IMR-90 (cell line): Measurements from ENCODE around the gene RASSF10. TPM values are rescaled to one million over a fixed set of nuclear protein-coding genes. Genes with fewer than 3 reads are reported as not detected.

ENCODE experiments used
- ATAC-seq: fragments of 200-7000 bp; cut with Tn5 transposase; 2 replicates; pipeline ENCODE4 v1.9.1; 2020; ENCODE audit warnings: low read depth, mild to moderate bottlenecking, moderate library complexity
- BruUV-seq: library from RNA; stranded (reverse); fragments of 400-500 nt; replicated peaks from 2 replicates; lab custom pipeline; 2021; lab: Mats Ljungman, UMichigan
- CTCF ChIA-PET: fragments of 300-600 bp; formaldehyde crosslinking; extraction: SDS; loops from one replicate; lab custom pipeline; 2021; ENCODE audit warnings: antibody characterized with exemption; lab: Yijun Ruan, JAX
- POLR2A ChIA-PET: fragments of 300-600 bp; sonication (Branson Sonifier 250); formaldehyde crosslinking; loops from one replicate; lab custom pipeline; 2022; ENCODE audit warnings: antibody characterized with exemption; ENCODE audit not compliant: unreplicated experiment; lab: Charles Lee
- DNase-seq: peaks from one replicate; pipeline ENCODE4 v3.0.0; 2013
- H2AFZ ChIP-seq: replicated peaks from 2 replicates; pipeline ENCODE3; 2013; ENCODE audit warnings: low read length, mild to moderate bottlenecking; ENCODE audit not compliant: poor library complexity
- H2AK5ac ChIP-seq: 2 replicates; pipeline ENCODE4 v1.6.1; 2013; ENCODE audit warnings: low read depth, low read length, inconsistent platforms
- H2AK9ac ChIP-seq: replicated peaks from 2 replicates; pipeline ENCODE3; 2013; ENCODE audit warnings: mild to moderate bottlenecking, low read depth, low read length, moderate library complexity; ENCODE audit not compliant: poor library complexity
- H2BK120ac ChIP-seq: 2 replicates; pipeline ENCODE4 v1.6.1; 2013; ENCODE audit warnings: low read depth, low read length, inconsistent platforms
- H2BK15ac ChIP-seq: 3 replicates; pipeline ENCODE4 v1.6.1; 2013; ENCODE audit warnings: low read depth, low read length, inconsistent platforms
- H2BK20ac ChIP-seq: 2 replicates; pipeline ENCODE4 v1.6.1; 2013; ENCODE audit warnings: low read depth, mild to moderate bottlenecking, inconsistent platforms, low read length, moderate library complexity
- H2BK5ac ChIP-seq: 2 replicates; pipeline ENCODE4 v1.6.1; 2013; ENCODE audit warnings: mild to moderate bottlenecking, low read depth, low read length, inconsistent platforms; ENCODE audit not compliant: poor library complexity, severe bottlenecking
- H3K14ac ChIP-seq: replicated peaks from 2 replicates; pipeline ENCODE4 v1.6.1; 2013; ENCODE audit warnings: low read depth, low read length, inconsistent platforms
- H3K18ac ChIP-seq: 2 replicates; pipeline ENCODE4 v1.6.1; 2013; ENCODE audit warnings: low read depth, low read length, control low read depth
- H3K23ac ChIP-seq: 2 replicates; pipeline ENCODE4 v1.6.1; 2013; ENCODE audit warnings: low read depth, low read length, inconsistent platforms
- H3K27ac ChIP-seq: 2 replicates; pipeline ENCODE4 v1.5.1; 2013; ENCODE audit warnings: mild to moderate bottlenecking, control low read depth, low read length; ENCODE audit not compliant: insufficient read depth
- H3K27me3 ChIP-seq: 2 replicates; pipeline ENCODE4 v1.6.1; 2013; ENCODE audit warnings: low read length; ENCODE audit not compliant: control insufficient read depth, insufficient read depth
- H3K36me3 ChIP-seq: 2 replicates; pipeline ENCODE4 v1.6.1; 2013; ENCODE audit warnings: low read length, mixed read lengths; ENCODE audit not compliant: control insufficient read depth, insufficient read depth
- H3K4ac ChIP-seq: 2 replicates; pipeline ENCODE4 v1.6.1; 2013; ENCODE audit warnings: low read depth, low read length, inconsistent platforms
- H3K4me1 ChIP-seq: 2 replicates; pipeline ENCODE4 v1.6.1; 2013; ENCODE audit warnings: low read length, mixed read lengths; ENCODE audit not compliant: control insufficient read depth, insufficient read depth
- H3K4me2 ChIP-seq: 2 replicates; pipeline ENCODE4 v1.6.1; 2013; ENCODE audit warnings: low read depth, mild to moderate bottlenecking, control low read depth, low read length, moderate library complexity
- H3K4me3 ChIP-seq: 2 replicates; pipeline ENCODE4 v1.5.1; 2013; ENCODE audit warnings: low read depth, mild to moderate bottlenecking, control low read depth, low read length, moderate library complexity; ENCODE audit not compliant: insufficient read depth
- H3K56ac ChIP-seq: 2 replicates; pipeline ENCODE4 v1.6.1; 2013; ENCODE audit warnings: low read length, inconsistent platforms; ENCODE audit not compliant: insufficient read depth; ENCODE audit errors: extremely low read depth
- H3K79me1 ChIP-seq, 2 experiments: 2 replicates each; pipeline ENCODE4 v1.6.1; 2013; ENCODE audit warnings: low read length in 2 of 2, inconsistent platforms in 1 of 2, low read depth in 1 of 2
- H3K9ac ChIP-seq: 2 replicates; pipeline ENCODE4 v1.6.1; 2013; ENCODE audit warnings: low read depth, low read length, control low read depth
- H3K9me1 ChIP-seq: 2 replicates; pipeline ENCODE4 v1.6.1; 2013; ENCODE audit warnings: low read length, inconsistent platforms; ENCODE audit not compliant: insufficient read depth
- H3K9me3 ChIP-seq: 2 replicates; pipeline ENCODE4 v1.6.1; 2013; ENCODE audit warnings: low read length; ENCODE audit not compliant: control insufficient read depth, insufficient read depth
- H4K20me1 ChIP-seq: 2 replicates; pipeline ENCODE4 v1.6.1; 2013; ENCODE audit warnings: low read length, inconsistent platforms; ENCODE audit not compliant: insufficient read depth
- H4K5ac ChIP-seq: 2 replicates; pipeline ENCODE4 v1.6.1; 2013; ENCODE audit warnings: mild to moderate bottlenecking, low read depth, low read length, control low read depth
- H4K8ac ChIP-seq, 2 experiments: 2 replicates each; pipeline ENCODE4 v1.6.1; 2013; ENCODE audit warnings: low read depth in 2 of 2, low read length in 2 of 2, control low read depth in 1 of 2, inconsistent platforms in 1 of 2
- H4K91ac ChIP-seq: 2 replicates; pipeline ENCODE4 v1.6.1; 2013; ENCODE audit warnings: low read depth, low read length, inconsistent platforms; ENCODE audit not compliant: insufficient read depth
- CEBPB ChIP-seq: IDR thresholded peaks from 2 replicates; pipeline ENCODE4 v1.6.1; 2012; ENCODE audit warnings: low read depth, low read length, improper control_type of control experiment
- FOS ChIP-seq: fragments of 150-350 bp; IDR thresholded peaks from 2 replicates; pipeline ENCODE4 v1.6.1; 2016; ENCODE audit warnings: low read depth, low read length
- MAZ ChIP-seq: IDR thresholded peaks from 2 replicates; pipeline ENCODE4 v1.6.1; 2012; ENCODE audit warnings: low read depth, mild to moderate bottlenecking, low read length, improper control_type of control experiment, moderate library complexity, borderline replicate concordance
- POLR2A ChIP-seq: IDR thresholded peaks from 2 replicates; pipeline ENCODE4 v1.6.1; 2012; ENCODE audit warnings: mild to moderate bottlenecking, low read depth, low read length
- RFX5 ChIP-seq: IDR thresholded peaks from 2 replicates; pipeline ENCODE4 v1.8.0; 2012; ENCODE audit warnings: low read depth, mild to moderate bottlenecking, low read length, moderate library complexity
- WGBS, 2 experiments: methylation state at CpG; one replicate each; pipeline versions ENCODE4 v1.1.5 to v1.1.7; 2013; ENCODE audit warnings: missing lambda C conversion rate in 2 of 2; ENCODE audit not compliant: insufficient read length in 1 of 2; ENCODE audit errors: extremely low coverage in 2 of 2; 5-methylcytosine and 5-hydroxymethylcytosine counted together
- dilution Hi-C: fragments of 300-500 bp; cut with HindIII; formaldehyde crosslinking; loops from one replicate; pipeline ENCODE4 v1.14.3; 2018; ENCODE audit warnings: low sequenced_read_pairs; ENCODE audit not compliant: unreplicated experiment
- in situ Hi-C: fragments of 300-500 bp; cut with MboI; formaldehyde crosslinking; loops from 3 replicates; pipeline ENCODE4 v1.14.3; 2019; ENCODE audit warnings: low sequenced_read_pairs, inconsistent platforms, mixed read lengths
- intact Hi-C: fragments of 100-400 bp; cut with micrococcal nuclease; formaldehyde crosslinking; loops from 2 replicates; pipeline ENCODE4 v1.10.0; 2022
- polyA plus RNA-seq, 3 experiments: library from polyadenylated mRNA; depleted of rRNA; stranded (reverse); fragments of >200 nt; gene quantifications; 2 replicates each; pipeline ENCODE4 v1.2.3, GENCODE V29; 2012; ENCODE audit warnings: low replicate concordance in 1 of 3
- total RNA-seq: library from RNA; depleted of rRNA; stranded (reverse); fragments of >200 nt; gene quantifications from 2 replicates; pipeline ENCODE4 v1.2.3, GENCODE V29; 2012
- TF ChIP-seq, protein P1 (sequence below): fragments of 150-350 bp; IDR thresholded peaks from 2 replicates; pipeline ENCODE4 v1.6.1; 2016; ENCODE audit warnings: low read depth, mild to moderate bottlenecking, low read length, moderate library complexity, borderline replicate concordance

Gene RASSF10
- total and polyA plus RNA-seq, 2 of the 4 experiments (the other 2 are of a cell fraction) = not detected

DNA sequence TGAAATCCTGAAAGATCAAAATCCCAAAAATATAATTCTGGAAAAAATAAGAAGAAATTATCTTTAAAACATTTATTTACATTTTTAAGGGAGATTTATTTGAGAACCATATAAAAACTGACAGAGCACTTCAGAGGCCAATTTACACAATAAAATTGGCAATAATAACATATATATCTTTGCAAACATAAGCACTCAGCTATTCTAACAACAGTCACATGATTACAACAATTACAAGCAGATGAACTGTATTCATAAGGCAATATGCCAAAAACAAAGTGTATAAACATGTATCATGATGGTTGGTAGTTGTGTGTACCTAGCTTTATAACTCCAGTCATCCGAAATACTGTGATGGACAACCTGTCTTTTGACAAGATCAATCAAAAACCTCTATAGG lies 17.7 kb upstream of the RASSF10 start:
- H2AK5ac ChIP-seq = no peak overlapping the region
- H3K23ac ChIP-seq = no peak overlapping the region
- intact Hi-C loops = no loop called here
- DNase-seq (no peak), ATAC-seq (no peak)
- H4K5ac ChIP-seq = no peak overlapping the region
- H3K36me3 ChIP-seq = no peaks in the 10 kb centered on the region
- H4K8ac ChIP-seq = no peak overlapping the region
- no peak overlapping the region for H3K4ac ChIP-seq
- H3K27me3 ChIP-seq = peaks cover 29% of the 10 kb centered on the region
- BruUV-seq = no TSS peak
- WGBS, 2 experiments = no CpG with 5 or more reads among the region's 1 CpG
- H2BK20ac ChIP-seq = no peak overlapping the region
- ChIA-PET CTCF (no interaction called here), POLR2A (no interaction called here)
- H3K9me3 ChIP-seq = 0 out of 2 replicates have a peak, but pooled peaks cover 2% of the 10 kb centered on the region
- no peak overlapping the region for H3K9ac ChIP-seq
- no peak overlapping the region for H3K56ac ChIP-seq
- H2AFZ ChIP-seq = no peak overlapping the region
- no peak overlapping the region for H2AK9ac ChIP-seq
- no peak overlapping the region for H3K27ac ChIP-seq
- H2BK120ac ChIP-seq = no peak overlapping the region
- in situ Hi-C loops = no loop called here
- no peak overlapping the region for H3K18ac ChIP-seq
- no peak overlapping the region for H4K91ac ChIP-seq
- H2BK5ac ChIP-seq = no peak overlapping the region
- no peak overlapping the region for H2BK15ac ChIP-seq
- no peak overlapping the region for H3K4me3 ChIP-seq
- H3K4me1 ChIP-seq = no peaks in the 10 kb centered on the region
- no peaks in the 10 kb centered on the region for H3K9me1 ChIP-seq
- TF ChIP-seq, protein P1, sequence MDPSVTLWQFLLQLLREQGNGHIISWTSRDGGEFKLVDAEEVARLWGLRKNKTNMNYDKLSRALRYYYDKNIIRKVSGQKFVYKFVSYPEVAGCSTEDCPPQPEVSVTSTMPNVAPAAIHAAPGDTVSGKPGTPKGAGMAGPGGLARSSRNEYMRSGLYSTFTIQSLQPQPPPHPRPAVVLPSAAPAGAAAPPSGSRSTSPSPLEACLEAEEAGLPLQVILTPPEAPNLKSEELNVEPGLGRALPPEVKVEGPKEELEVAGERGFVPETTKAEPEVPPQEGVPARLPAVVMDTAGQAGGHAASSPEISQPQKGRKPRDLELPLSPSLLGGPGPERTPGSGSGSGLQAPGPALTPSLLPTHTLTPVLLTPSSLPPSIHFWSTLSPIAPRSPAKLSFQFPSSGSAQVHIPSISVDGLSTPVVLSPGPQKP = no peak
- no peak for TF ChIP-seq RFX5
- TF ChIP-seq CEBPB = no peak
- TF ChIP-seq MAZ = no peak
- no peak for TF ChIP-seq POLR2A
- TF ChIP-seq FOS = no peak
- H3K14ac ChIP-seq = no peak overlapping the region
- no peaks in the 10 kb centered on the region for H3K79me1 ChIP-seq
- dilution Hi-C loops = no loop called here
- no peaks in the 10 kb centered on the region for H4K20me1 ChIP-seq
- H3K4me2 ChIP-seq = no peak overlapping the region
